H1 (cell line): ENCODE results near the gene YAF2. TPM values are rescaled to one million over a fixed set of nuclear protein-coding genes. Genes with fewer than 3 reads are reported as not detected.

ENCODE experiments used
- EZH2 ChIP-seq: fragments of 200-600 bp; sonication (generic); IDR thresholded peaks from 2 replicates; pipeline ENCODE4 v1.7.1; 2012; ENCODE audit warnings: low read depth, mild to moderate bottlenecking, moderate library complexity, low read length, inconsistent platforms; ENCODE audit not compliant: severe bottlenecking
- KDM1A ChIP-seq: fragments of 200-600, 300-600 bp; sonication (generic); IDR thresholded peaks from 2 replicates; pipeline ENCODE4 v1.7.1; 2016; ENCODE audit warnings: mild to moderate bottlenecking, low read length, borderline replicate concordance
- PHF8 ChIP-seq: fragments of 200-600 bp; sonication (generic); conservative IDR thresholded peaks from 2 replicates; pipeline ENCODE4 v1.7.1; 2012; ENCODE audit warnings: low read depth, mild to moderate bottlenecking, inconsistent platforms, low read length, moderate library complexity
- RAD21 ChIP-seq, 2 experiments: IDR thresholded peaks in 1 of 2; conservative IDR thresholded peaks in 1 of 2; 2 replicates each; pipeline ENCODE4 v1.6.1; 2011; ENCODE audit warnings: low read depth in 2 of 2, low read length in 2 of 2, improper control_type of control experiment in 1 of 2, inconsistent platforms in 1 of 2, mild to moderate bottlenecking in 1 of 2, moderate library complexity in 1 of 2
- RFX5 ChIP-seq: IDR thresholded peaks from 2 replicates; pipeline ENCODE4 v1.6.1; 2011; ENCODE audit warnings: low read depth, low read length, improper control_type of control experiment, borderline replicate concordance
- SIRT6 ChIP-seq: IDR thresholded peaks from one replicate; pipeline ENCODE4 v1.7.1; 2012; ENCODE audit warnings: low read length, inconsistent platforms
- SP2 ChIP-seq: IDR thresholded peaks from 2 replicates; pipeline ENCODE4 v1.6.1; 2012; ENCODE audit warnings: mild to moderate bottlenecking, low read length, inconsistent platforms
- SRF ChIP-seq: IDR thresholded peaks from 2 replicates; pipeline ENCODE4 v1.6.1; 2011; ENCODE audit warnings: mild to moderate bottlenecking, low read depth, low read length, moderate library complexity
- TAF1 ChIP-seq: IDR thresholded peaks from 2 replicates; pipeline ENCODE4 v1.6.1; 2011; ENCODE audit warnings: mild to moderate bottlenecking, low read depth, low read length
- TEAD4 ChIP-seq: IDR thresholded peaks from 2 replicates; pipeline ENCODE4 v1.6.1; 2012; ENCODE audit warnings: low read depth, low read length, inconsistent platforms, mixed read lengths
- polyA plus RNA-seq, 7 experiments: library from polyadenylated mRNA; depleted of rRNA in 3 of 7; stranded (reverse) in 5 of 7; unstranded in 2 of 7; fragments of >200 nt in 5 of 7; fragments of 200-250 nt in 2 of 7; gene quantifications; 1 replicate in 5 of 7; 2 replicates in 1 of 7; 4 replicates in 1 of 7; pipeline versions ENCODE4 v1.2.1 to v1.2.3, GENCODE V29; 2011 to 2013; ENCODE audit warnings: missing spikeins in 2 of 7, mixed read lengths in 2 of 7
- total RNA-seq: library from RNA; stranded (reverse); fragmentation: NEBNext Ultra II Directional; extraction: Animal tissue kit (Norgen Biotek cat#: 25700); gene quantifications from 2 replicates; pipeline ENCODE4 v1.2.1, GENCODE V29; 2021
- TF ChIP-seq, protein P1 (sequence below): fragments of 300-600 bp; sonication (generic); IDR thresholded peaks from 2 replicates; pipeline ENCODE4 v1.7.1; 2012; ENCODE audit warnings: low read length, moderate library complexity, mild to moderate bottlenecking, inconsistent platforms; ENCODE audit not compliant: insufficient replicate concordance

Gene YAF2
- total and polyA plus RNA-seq, 2 of the 8 experiments (the other 6 are each of a cell fraction or from before 2014, with no cell fraction given) = 0.50 to 2.2 TPM

DNA sequence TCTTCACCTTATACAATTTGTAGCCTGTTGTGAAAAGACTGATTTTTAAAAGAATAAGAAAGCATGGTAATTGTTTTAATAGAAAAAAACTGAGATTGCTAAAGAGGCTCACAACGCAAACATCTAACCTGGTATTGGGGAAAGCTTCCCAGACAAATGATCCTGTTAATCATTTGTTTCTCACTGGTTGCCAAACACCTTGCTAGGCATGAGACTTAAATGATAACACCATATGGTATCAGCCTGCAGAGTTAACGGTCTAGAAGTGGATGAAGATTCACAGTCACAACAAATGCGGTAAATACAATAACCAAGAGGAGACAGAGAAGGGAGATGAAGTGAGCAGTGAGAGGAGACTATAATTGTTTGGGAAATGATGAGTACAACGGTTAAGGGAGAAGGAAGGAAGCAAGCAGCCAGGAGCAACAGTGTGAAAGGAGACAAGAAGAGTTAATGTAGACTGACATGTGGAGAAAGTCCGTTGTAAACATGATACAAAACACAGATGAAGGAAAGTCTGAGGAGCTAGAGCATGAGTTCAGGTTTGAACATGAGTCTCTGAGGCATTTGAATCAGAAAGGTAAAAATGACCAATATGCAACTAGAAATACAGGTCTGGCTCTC is 113.2 kb downstream of the YAF2 start (continued):
- TF ChIP-seq, protein P1, sequence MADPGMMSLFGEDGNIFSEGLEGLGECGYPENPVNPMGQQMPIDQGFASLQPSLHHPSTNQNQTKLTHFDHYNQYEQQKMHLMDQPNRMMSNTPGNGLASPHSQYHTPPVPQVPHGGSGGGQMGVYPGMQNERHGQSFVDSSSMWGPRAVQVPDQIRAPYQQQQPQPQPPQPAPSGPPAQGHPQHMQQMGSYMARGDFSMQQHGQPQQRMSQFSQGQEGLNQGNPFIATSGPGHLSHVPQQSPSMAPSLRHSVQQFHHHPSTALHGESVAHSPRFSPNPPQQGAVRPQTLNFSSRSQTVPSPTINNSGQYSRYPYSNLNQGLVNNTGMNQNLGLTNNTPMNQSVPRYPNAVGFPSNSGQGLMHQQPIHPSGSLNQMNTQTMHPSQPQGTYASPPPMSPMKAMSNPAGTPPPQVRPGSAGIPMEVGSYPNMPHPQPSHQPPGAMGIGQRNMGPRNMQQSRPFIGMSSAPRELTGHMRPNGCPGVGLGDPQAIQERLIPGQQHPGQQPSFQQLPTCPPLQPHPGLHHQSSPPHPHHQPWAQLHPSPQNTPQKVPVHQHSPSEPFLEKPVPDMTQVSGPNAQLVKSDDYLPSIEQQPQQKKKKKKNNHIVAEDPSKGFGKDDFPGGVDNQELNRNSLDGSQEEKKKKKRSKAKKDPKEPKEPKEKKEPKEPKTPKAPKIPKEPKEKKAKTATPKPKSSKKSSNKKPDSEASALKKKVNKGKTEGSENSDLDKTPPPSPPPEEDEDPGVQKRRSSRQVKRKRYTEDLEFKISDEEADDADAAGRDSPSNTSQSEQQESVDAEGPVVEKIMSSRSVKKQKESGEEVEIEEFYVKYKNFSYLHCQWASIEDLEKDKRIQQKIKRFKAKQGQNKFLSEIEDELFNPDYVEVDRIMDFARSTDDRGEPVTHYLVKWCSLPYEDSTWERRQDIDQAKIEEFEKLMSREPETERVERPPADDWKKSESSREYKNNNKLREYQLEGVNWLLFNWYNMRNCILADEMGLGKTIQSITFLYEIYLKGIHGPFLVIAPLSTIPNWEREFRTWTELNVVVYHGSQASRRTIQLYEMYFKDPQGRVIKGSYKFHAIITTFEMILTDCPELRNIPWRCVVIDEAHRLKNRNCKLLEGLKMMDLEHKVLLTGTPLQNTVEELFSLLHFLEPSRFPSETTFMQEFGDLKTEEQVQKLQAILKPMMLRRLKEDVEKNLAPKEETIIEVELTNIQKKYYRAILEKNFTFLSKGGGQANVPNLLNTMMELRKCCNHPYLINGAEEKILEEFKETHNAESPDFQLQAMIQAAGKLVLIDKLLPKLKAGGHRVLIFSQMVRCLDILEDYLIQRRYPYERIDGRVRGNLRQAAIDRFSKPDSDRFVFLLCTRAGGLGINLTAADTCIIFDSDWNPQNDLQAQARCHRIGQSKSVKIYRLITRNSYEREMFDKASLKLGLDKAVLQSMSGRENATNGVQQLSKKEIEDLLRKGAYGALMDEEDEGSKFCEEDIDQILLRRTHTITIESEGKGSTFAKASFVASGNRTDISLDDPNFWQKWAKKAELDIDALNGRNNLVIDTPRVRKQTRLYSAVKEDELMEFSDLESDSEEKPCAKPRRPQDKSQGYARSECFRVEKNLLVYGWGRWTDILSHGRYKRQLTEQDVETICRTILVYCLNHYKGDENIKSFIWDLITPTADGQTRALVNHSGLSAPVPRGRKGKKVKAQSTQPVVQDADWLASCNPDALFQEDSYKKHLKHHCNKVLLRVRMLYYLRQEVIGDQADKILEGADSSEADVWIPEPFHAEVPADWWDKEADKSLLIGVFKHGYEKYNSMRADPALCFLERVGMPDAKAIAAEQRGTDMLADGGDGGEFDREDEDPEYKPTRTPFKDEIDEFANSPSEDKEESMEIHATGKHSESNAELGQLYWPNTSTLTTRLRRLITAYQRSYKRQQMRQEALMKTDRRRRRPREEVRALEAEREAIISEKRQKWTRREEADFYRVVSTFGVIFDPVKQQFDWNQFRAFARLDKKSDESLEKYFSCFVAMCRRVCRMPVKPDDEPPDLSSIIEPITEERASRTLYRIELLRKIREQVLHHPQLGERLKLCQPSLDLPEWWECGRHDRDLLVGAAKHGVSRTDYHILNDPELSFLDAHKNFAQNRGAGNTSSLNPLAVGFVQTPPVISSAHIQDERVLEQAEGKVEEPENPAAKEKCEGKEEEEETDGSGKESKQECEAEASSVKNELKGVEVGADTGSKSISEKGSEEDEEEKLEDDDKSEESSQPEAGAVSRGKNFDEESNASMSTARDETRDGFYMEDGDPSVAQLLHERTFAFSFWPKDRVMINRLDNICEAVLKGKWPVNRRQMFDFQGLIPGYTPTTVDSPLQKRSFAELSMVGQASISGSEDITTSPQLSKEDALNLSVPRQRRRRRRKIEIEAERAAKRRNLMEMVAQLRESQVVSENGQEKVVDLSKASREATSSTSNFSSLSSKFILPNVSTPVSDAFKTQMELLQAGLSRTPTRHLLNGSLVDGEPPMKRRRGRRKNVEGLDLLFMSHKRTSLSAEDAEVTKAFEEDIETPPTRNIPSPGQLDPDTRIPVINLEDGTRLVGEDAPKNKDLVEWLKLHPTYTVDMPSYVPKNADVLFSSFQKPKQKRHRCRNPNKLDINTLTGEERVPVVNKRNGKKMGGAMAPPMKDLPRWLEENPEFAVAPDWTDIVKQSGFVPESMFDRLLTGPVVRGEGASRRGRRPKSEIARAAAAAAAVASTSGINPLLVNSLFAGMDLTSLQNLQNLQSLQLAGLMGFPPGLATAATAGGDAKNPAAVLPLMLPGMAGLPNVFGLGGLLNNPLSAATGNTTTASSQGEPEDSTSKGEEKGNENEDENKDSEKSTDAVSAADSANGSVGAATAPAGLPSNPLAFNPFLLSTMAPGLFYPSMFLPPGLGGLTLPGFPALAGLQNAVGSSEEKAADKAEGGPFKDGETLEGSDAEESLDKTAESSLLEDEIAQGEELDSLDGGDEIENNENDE = no peak
- TF ChIP-seq RAD21 (IDR thresholded peaks at IDR 0.05 in 1 of 2, conservative IDR thresholded peaks at IDR 0.05 in 1 of 2; ENCODE audit: low read depth in 2 of 2, low read length in 2 of 2) = no peak
- TF ChIP-seq RFX5 = no peak
- no peak for TF ChIP-seq KDM1A
- no peak for TF ChIP-seq PHF8
- no peak for TF ChIP-seq EZH2
- no peak for TF ChIP-seq SRF
- TF ChIP-seq SP2 = no peak
- TF ChIP-seq SIRT6 = no peak
- TF ChIP-seq TAF1 = no peak
- TF ChIP-seq TEAD4 = no peak
